NCI-H345 treated with DMSO at 0.1 percent for 48 hours (cell line): ENCODE results near the gene CKS1B.
A peak's percentile ranks its signal among the peaks of the same experiment; 100 is the strongest.
"Not testable (repeated sequence)": the region's sequence is repeated elsewhere in the genome, so short reads cannot be mapped to it uniquely, and the experiment has no call there.

Source experiments
- DNase-seq: peaks from one replicate; lab custom pipeline; 2025; ENCODE audit not compliant: unreplicated experiment; lab: John Stamatoyannopoulos, UW

Gene CKS1B

GRCh38 chr1:154982897-154983648 is 8.6 kb downstream of the CKS1B start, which contains the start of gene FLAD1:
FLAD1 (plus strand) TSS chr1:154983344; CDS start chr1:154983695, 351 bp downstream.
- peak; percentile 100 for DNase-seq

GRCh38 chr1:154983776-154984466 is 9.4 kb downstream of the CKS1B start:
- DNase-seq, result no peak

- not testable (repeated sequence) for DNase-seq
These were observed 12.3 kb downstream of the CKS1B start for GRCh38 chr1:154986736-154987135.

GRCh38 chr1:154987326-154987725 is 12.8 kb downstream of the CKS1B start:
- no peak for DNase-seq

GRCh38 chr1:154988058-154988954 is 13.8 kb downstream of the CKS1B start:
- no peak for DNase-seq

- DNase-seq, result no peak
These were observed 14.8 kb downstream of the CKS1B start for GRCh38 chr1:154989195-154989860.

GRCh38 chr1:154990276-154990675 is 15.8 kb downstream of the CKS1B start:
- DNase-seq, result no peak

- DNase-seq, result no peak
These were observed 18.5 kb downstream of the CKS1B start for GRCh38 chr1:154992721-154993571.

- no peak for DNase-seq
These were observed 19.2 kb downstream of the CKS1B start, which contains the start of gene LENEP for GRCh38 chr1:154993572-154994268. LENEP (plus strand) TSS chr1:154993586; CDS start chr1:154993608, 22 bp downstream.

- no peak for DNase-seq
These were observed 19.7 kb downstream of the CKS1B start for GRCh38 chr1:154994269-154994587.

GRCh38 chr1:154994591-154994990 is 20.1 kb downstream of the CKS1B start:
- DNase-seq, result no peak

GRCh38 chr1:154995301-154995983 is 21.0 kb downstream of the CKS1B start:
- DNase-seq, result not testable (repeated sequence)

- no peak for DNase-seq
These were observed 22.7 kb downstream of the CKS1B start for GRCh38 chr1:154996966-154997701.

- DNase-seq, result no peak
These were observed 23.8 kb downstream of the CKS1B start for GRCh38 chr1:154998201-154998780.

GRCh38 chr1:154998818-154999570 is 24.5 kb downstream of the CKS1B start:
- DNase-seq, result peak; percentile 84

GRCh38 chr1:154999571-155000410 is 25.3 kb downstream of the CKS1B start:
- peak; percentile 77 for DNase-seq
